Fibroblast of the aortic adventitia (primary cell): ENCODE results near the gene MRGPRF. TPM values are rescaled to one million over a fixed set of nuclear protein-coding genes. Genes with fewer than 3 reads are reported as not detected.
"Not testable (repeated sequence)": the region's sequence is repeated elsewhere in the genome, so short reads cannot be mapped to it uniquely, and the experiment has no call there.

Source experiments
- DNase-seq: peaks from one replicate; pipeline ENCODE4 v3.0.0-alpha.2; 2010; ENCODE audit warnings: low read depth
- H3K4me3 ChIP-seq: 2 replicates; pipeline ENCODE4 v1.5.1; 2011; ENCODE audit warnings: low read depth, mild to moderate bottlenecking, control low read depth, low read length, moderate library complexity
- CTCF ChIP-seq: IDR thresholded peaks from 2 replicates; pipeline ENCODE4 v1.5.1; 2011; ENCODE audit warnings: mild to moderate bottlenecking, low read length, control low read depth, inconsistent platforms; ENCODE audit not compliant: insufficient read depth
- total RNA-seq: library from RNA; depleted of rRNA; stranded (reverse); fragments of >200 nt; gene quantifications from 2 replicates; pipeline ENCODE4 v1.2.3, GENCODE V29; 2012; ENCODE audit warnings: low replicate concordance

MRGPRF gene
- total RNA-seq, 1 donor, result 41.8 TPM

- DNase-seq, result peak; percentile 58
- H3K4me3 ChIP-seq, result no peak overlapping the region
- TF ChIP-seq CTCF, result no peak
Observed at GRCh38 chr11:68976563-68976962, 36.5 kb downstream of the MRGPRF start.

- TF ChIP-seq CTCF, result no peak
- H3K4me3 ChIP-seq, result no peak overlapping the region
Observed at GRCh38 chr11:68976095-68976494, 37.0 kb downstream of the MRGPRF start.

GRCh38 chr11:68974421-68975194 is 38.4 kb downstream of the MRGPRF start:
- no peak for TF ChIP-seq CTCF
- DNase-seq, result no peak

More at GRCh38 chr11:68976095-68976494, 37.0 kb downstream of the MRGPRF start:
- no peak for DNase-seq

GRCh38 chr11:68973706-68974105 is 39.3 kb downstream of the MRGPRF start:
- H3K4me3 ChIP-seq, DNase-seq: not testable (repeated sequence)

More at GRCh38 chr11:68974421-68975194, 38.4 kb downstream of the MRGPRF start:
- H3K4me3 ChIP-seq, result no peak overlapping the region

- TF ChIP-seq CTCF, result no peak
- H3K4me3 ChIP-seq, result no peak overlapping the region
- no peak for DNase-seq
Observed at GRCh38 chr11:68973219-68973618, 39.8 kb downstream of the MRGPRF start.

- no peak overlapping the region for H3K4me3 ChIP-seq
- TF ChIP-seq CTCF, result no peak
- DNase-seq, result no peak
Observed at GRCh38 chr11:68970921-68971636, 42.0 kb downstream of the MRGPRF start.

- no peak overlapping the region for H3K4me3 ChIP-seq
- TF ChIP-seq CTCF, result no peak
- DNase-seq, result no peak
Observed at GRCh38 chr11:68969386-68969785, 43.7 kb downstream of the MRGPRF start.
